WTC11 (cell line): ENCODE measurements around the gene MRPL24. TPM values are rescaled to one million over a fixed set of nuclear protein-coding genes. Genes with fewer than 3 reads are reported as not detected.
A peak's percentile ranks its signal among the peaks of the same experiment; 100 is the strongest.

ENCODE experiments used
- CBFB ChIP-seq: sonication (generic); formaldehyde crosslinking; IDR thresholded peaks from 2 replicates; pipeline ENCODE4 v1.8.1; 2022; ENCODE audit warnings: mild to moderate bottlenecking, low read depth, missing genetic modification reagents
- ELF4 ChIP-seq: sonication (generic); formaldehyde crosslinking; IDR thresholded peaks from 2 replicates; pipeline ENCODE4 v1.8.1; 2022; ENCODE audit warnings: low read depth, mild to moderate bottlenecking, moderate library complexity, missing genetic modification reagents
- FOXK1 ChIP-seq: sonication (generic); formaldehyde crosslinking; IDR thresholded peaks from 2 replicates; pipeline ENCODE4 v1.8.0; 2022; ENCODE audit warnings: mild to moderate bottlenecking, moderate library complexity, missing genetic modification reagents
- FOXP1 ChIP-seq: sonication (generic); formaldehyde crosslinking; IDR thresholded peaks from 2 replicates; pipeline ENCODE4 v1.8.0; 2022; ENCODE audit warnings: missing genetic modification reagents, mild to moderate bottlenecking, moderate library complexity, borderline replicate concordance
- GRHL2 ChIP-seq: fragments of 250-450 bp; sonication (Bioruptor Pico); IDR thresholded peaks from 2 replicates; pipeline ENCODE4 v1.8.0; 2022; ENCODE audit warnings: mild to moderate bottlenecking, moderate library complexity; ENCODE audit not compliant: insufficient replicate concordance, severe bottlenecking
- GTF2I ChIP-seq: fragments of 250-450 bp; sonication (Bioruptor Pico); conservative IDR thresholded peaks from 2 replicates; pipeline ENCODE4 v1.4.0; 2021; ENCODE audit warnings: mild to moderate bottlenecking
- JAZF1 ChIP-seq: fragments of 250-450 bp; sonication (Bioruptor Pico); IDR thresholded peaks from 2 replicates; pipeline ENCODE4 v1.9.0; 2021; ENCODE audit warnings: moderate library complexity, mild to moderate bottlenecking, inconsistent platforms
- JUN ChIP-seq: sonication (generic); formaldehyde crosslinking; IDR thresholded peaks from 2 replicates; pipeline ENCODE4 v1.8.0; 2023; ENCODE audit warnings: mild to moderate bottlenecking, missing genetic modification reagents
- MXD4 ChIP-seq: fragments of 250-450 bp; sonication (Bioruptor Pico); IDR thresholded peaks from 2 replicates; pipeline ENCODE4 v1.8.0; 2021; ENCODE audit warnings: mild to moderate bottlenecking, moderate library complexity, borderline replicate concordance
- OVOL2 ChIP-seq: fragments of 250-450 bp; sonication (Bioruptor Pico); IDR thresholded peaks from 2 replicates; pipeline ENCODE4 v1.9.0; 2021; ENCODE audit warnings: mild to moderate bottlenecking, borderline replicate concordance
- RORB ChIP-seq: fragments of 250-450 bp; sonication (Bioruptor Pico); IDR thresholded peaks from 2 replicates; pipeline ENCODE4 v1.9.0; 2021; ENCODE audit warnings: mild to moderate bottlenecking
- SMAD3 ChIP-seq: sonication (generic); formaldehyde crosslinking; IDR thresholded peaks from 2 replicates; pipeline ENCODE4 v1.8.0; 2022; ENCODE audit warnings: missing genetic modification reagents, mild to moderate bottlenecking, borderline replicate concordance
- SP1 ChIP-seq: sonication (generic); formaldehyde crosslinking; conservative IDR thresholded peaks from 2 replicates; pipeline ENCODE4 v1.8.1; 2022; ENCODE audit warnings: missing genetic modification reagents
- TEAD4 ChIP-seq: sonication (generic); formaldehyde crosslinking; IDR thresholded peaks from 2 replicates; pipeline ENCODE4 v1.8.0; 2022; ENCODE audit warnings: mild to moderate bottlenecking, missing genetic modification reagents
- ZNF416 ChIP-seq: fragments of 250-450 bp; sonication (Bioruptor Pico); IDR thresholded peaks from 2 replicates; pipeline ENCODE4 v1.9.0; 2021; ENCODE audit warnings: mild to moderate bottlenecking, inconsistent platforms
- ZNF423 ChIP-seq: fragments of 250-450 bp; sonication (Bioruptor Pico); IDR thresholded peaks from 2 replicates; pipeline ENCODE4 v2.1.2; 2022; ENCODE audit warnings: mild to moderate bottlenecking, moderate library complexity
- ZNF671 ChIP-seq: fragments of 250-450 bp; sonication (Bioruptor Pico); IDR thresholded peaks from 2 replicates; pipeline ENCODE4 v1.8.0; 2021; ENCODE audit warnings: mild to moderate bottlenecking
- total RNA-seq: library from RNA; stranded (reverse); gene quantifications from 3 replicates; pipeline ENCODE4 v1.2.3, GENCODE V29; 2021
- TF ChIP-seq, protein P1 (sequence below): sonication (generic); formaldehyde crosslinking; IDR thresholded peaks from 2 replicates; pipeline ENCODE4 v1.8.0; 2023; ENCODE audit warnings: mild to moderate bottlenecking, missing genetic modification reagents
- TF ChIP-seq, protein P2 (sequence below): sonication (generic); formaldehyde crosslinking; conservative IDR thresholded peaks from 2 replicates; pipeline ENCODE4 v1.8.1; 2022; ENCODE audit warnings: mild to moderate bottlenecking, missing genetic modification reagents
- TF ChIP-seq, protein P3 (sequence below): fragments of 250-450 bp; sonication (Bioruptor Pico); conservative IDR thresholded peaks from 2 replicates; pipeline ENCODE4 v1.9.0; 2021; ENCODE audit warnings: mild to moderate bottlenecking
- TF ChIP-seq, protein P4 (sequence below): sonication (generic); formaldehyde crosslinking; conservative IDR thresholded peaks from 2 replicates; pipeline ENCODE4 v1.8.1; 2023; ENCODE audit warnings: mild to moderate bottlenecking, low read depth, missing genetic modification reagents, moderate library complexity
- TF ChIP-seq, protein P5 (sequence below): fragments of 250-450 bp; sonication (Bioruptor Pico); IDR thresholded peaks from 2 replicates; pipeline ENCODE4 v2.1.2; 2022; ENCODE audit warnings: mild to moderate bottlenecking, moderate library complexity
- TF ChIP-seq, protein P6 (sequence below): sonication (generic); formaldehyde crosslinking; IDR thresholded peaks from 2 replicates; pipeline ENCODE4 v1.8.1; 2023; ENCODE audit warnings: mild to moderate bottlenecking, missing genetic modification reagents
- TF ChIP-seq, protein P7 (sequence below): fragments of 200-600 bp; IDR thresholded peaks from 2 replicates; pipeline ENCODE4 v1.8.0; 2022; ENCODE audit warnings: antibody characterized with exemption
- TF ChIP-seq, protein P8 (sequence below): fragments of 250-450 bp; sonication (Bioruptor Pico); IDR thresholded peaks from 2 replicates; pipeline ENCODE4 v1.8.0; 2021; ENCODE audit warnings: mild to moderate bottlenecking

Gene MRPL24
- total RNA-seq, 1 experiment from 2014 or later, result 35.2 TPM

DNA sequence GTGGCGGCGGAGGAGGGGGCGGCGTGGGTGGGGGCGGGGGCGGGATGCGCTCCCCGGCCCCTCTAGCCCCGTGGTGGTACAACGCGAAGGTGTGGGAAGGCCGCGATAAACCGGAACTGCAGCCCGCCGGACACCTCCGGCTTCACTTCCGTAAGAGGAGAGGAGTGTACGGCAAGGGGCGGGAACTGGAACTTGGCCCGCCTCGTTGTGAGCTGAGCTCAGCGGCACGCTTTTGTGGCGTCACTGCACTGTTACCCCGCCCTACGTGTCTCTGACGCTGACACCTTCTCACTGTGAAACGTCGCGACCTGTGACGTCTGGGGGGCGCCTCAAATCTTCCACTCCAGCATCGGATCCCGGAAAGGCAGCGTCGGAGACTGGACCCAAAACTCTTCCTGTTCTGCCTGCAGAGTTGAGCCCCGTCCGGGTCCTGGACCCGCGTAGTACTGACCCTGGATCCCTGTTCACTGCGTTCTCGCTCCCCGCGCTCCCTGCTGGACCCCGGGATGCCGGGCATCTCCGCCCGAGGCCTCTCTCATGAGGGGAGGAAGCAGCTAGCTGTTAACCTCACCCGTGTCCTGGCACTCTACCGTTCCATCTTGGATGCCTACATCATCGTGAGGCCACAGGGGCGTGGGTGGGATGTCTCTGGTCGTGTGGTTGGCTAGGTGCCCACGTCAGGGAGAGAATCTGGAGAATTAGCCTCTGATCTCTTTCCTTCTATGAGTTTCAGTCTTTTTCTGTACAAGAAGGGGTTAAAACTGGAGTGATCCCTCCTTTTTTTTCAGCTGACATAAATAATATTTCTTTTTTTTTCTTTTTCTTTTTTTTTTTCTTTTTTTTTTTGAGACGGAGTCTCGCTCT is 12.1 kb downstream of the MRPL24 start, which contains the start of gene ISG20L2 (continued):
- TF ChIP-seq, protein P1, sequence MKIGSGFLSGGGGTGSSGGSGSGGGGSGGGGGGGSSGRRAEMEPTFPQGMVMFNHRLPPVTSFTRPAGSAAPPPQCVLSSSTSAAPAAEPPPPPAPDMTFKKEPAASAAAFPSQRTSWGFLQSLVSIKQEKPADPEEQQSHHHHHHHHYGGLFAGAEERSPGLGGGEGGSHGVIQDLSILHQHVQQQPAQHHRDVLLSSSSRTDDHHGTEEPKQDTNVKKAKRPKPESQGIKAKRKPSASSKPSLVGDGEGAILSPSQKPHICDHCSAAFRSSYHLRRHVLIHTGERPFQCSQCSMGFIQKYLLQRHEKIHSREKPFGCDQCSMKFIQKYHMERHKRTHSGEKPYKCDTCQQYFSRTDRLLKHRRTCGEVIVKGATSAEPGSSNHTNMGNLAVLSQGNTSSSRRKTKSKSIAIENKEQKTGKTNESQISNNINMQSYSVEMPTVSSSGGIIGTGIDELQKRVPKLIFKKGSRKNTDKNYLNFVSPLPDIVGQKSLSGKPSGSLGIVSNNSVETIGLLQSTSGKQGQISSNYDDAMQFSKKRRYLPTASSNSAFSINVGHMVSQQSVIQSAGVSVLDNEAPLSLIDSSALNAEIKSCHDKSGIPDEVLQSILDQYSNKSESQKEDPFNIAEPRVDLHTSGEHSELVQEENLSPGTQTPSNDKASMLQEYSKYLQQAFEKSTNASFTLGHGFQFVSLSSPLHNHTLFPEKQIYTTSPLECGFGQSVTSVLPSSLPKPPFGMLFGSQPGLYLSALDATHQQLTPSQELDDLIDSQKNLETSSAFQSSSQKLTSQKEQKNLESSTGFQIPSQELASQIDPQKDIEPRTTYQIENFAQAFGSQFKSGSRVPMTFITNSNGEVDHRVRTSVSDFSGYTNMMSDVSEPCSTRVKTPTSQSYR (CRISPR knock-in tag), result no peak
- no peak for TF ChIP-seq GTF2I (CRISPR knock-in tag)
- TF ChIP-seq, protein P2, sequence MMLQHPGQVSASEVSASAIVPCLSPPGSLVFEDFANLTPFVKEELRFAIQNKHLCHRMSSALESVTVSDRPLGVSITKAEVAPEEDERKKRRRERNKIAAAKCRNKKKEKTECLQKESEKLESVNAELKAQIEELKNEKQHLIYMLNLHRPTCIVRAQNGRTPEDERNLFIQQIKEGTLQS (CRISPR knock-in tag), result no peak
- TF ChIP-seq, protein P3, sequence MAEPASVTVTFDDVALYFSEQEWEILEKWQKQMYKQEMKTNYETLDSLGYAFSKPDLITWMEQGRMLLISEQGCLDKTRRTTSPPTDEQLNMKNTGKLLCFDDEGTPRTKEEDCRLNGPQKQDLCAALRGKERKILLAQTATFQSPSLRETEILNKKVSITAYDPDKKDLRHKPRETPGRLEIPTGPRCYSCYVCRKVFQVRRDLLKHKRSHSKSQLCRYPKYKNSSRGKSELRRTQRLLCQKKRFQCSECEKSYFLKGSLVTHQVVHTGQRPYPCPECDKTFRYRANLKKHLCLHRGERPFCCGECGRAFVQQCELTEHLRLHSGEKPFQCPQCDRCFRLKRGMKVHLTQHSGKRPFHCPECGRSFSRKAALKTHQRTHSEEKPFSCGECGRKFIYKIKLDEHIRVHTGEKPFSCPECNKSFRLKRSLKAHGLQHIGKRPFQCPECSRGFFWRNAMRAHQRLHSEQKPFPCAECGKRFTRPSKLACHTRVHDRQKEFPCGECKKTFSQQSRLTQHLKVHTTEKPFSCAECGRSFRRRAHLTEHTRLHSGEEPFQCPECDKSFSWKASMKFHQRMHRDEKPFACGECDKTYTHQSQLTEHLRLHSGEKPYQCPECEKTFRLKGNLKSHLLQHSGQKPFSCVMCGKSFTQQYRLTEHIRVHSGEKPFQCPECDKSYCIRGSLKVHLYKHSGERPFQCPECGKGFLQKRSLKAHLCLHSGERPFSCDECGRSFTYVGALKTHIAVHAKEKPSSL (CRISPR knock-in tag), result no peak
- TF ChIP-seq, protein P4, sequence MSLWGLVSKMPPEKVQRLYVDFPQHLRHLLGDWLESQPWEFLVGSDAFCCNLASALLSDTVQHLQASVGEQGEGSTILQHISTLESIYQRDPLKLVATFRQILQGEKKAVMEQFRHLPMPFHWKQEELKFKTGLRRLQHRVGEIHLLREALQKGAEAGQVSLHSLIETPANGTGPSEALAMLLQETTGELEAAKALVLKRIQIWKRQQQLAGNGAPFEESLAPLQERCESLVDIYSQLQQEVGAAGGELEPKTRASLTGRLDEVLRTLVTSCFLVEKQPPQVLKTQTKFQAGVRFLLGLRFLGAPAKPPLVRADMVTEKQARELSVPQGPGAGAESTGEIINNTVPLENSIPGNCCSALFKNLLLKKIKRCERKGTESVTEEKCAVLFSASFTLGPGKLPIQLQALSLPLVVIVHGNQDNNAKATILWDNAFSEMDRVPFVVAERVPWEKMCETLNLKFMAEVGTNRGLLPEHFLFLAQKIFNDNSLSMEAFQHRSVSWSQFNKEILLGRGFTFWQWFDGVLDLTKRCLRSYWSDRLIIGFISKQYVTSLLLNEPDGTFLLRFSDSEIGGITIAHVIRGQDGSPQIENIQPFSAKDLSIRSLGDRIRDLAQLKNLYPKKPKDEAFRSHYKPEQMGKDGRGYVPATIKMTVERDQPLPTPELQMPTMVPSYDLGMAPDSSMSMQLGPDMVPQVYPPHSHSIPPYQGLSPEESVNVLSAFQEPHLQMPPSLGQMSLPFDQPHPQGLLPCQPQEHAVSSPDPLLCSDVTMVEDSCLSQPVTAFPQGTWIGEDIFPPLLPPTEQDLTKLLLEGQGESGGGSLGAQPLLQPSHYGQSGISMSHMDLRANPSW (CRISPR knock-in tag), result no peak
- TF ChIP-seq, protein P5, sequence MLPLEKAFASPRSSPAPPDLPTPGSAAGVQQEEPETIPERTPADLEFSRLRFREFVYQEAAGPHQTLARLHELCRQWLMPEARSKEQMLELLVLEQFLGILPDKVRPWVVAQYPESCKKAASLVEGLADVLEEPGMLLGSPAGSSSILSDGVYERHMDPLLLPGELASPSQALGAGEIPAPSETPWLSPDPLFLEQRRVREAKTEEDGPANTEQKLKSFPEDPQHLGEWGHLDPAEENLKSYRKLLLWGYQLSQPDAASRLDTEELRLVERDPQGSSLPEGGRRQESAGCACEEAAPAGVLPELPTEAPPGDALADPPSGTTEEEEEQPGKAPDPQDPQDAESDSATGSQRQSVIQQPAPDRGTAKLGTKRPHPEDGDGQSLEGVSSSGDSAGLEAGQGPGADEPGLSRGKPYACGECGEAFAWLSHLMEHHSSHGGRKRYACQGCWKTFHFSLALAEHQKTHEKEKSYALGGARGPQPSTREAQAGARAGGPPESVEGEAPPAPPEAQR (CRISPR knock-in tag), result no peak
- TF ChIP-seq MXD4 (CRISPR knock-in tag), result no peak
- TF ChIP-seq RORB (CRISPR knock-in tag), result no peak
- peak; percentile 91 for TF ChIP-seq SP1
- no peak for TF ChIP-seq CBFB
- no peak for TF ChIP-seq OVOL2 (CRISPR knock-in tag)
- no peak for TF ChIP-seq ELF4
- TF ChIP-seq, protein P6, sequence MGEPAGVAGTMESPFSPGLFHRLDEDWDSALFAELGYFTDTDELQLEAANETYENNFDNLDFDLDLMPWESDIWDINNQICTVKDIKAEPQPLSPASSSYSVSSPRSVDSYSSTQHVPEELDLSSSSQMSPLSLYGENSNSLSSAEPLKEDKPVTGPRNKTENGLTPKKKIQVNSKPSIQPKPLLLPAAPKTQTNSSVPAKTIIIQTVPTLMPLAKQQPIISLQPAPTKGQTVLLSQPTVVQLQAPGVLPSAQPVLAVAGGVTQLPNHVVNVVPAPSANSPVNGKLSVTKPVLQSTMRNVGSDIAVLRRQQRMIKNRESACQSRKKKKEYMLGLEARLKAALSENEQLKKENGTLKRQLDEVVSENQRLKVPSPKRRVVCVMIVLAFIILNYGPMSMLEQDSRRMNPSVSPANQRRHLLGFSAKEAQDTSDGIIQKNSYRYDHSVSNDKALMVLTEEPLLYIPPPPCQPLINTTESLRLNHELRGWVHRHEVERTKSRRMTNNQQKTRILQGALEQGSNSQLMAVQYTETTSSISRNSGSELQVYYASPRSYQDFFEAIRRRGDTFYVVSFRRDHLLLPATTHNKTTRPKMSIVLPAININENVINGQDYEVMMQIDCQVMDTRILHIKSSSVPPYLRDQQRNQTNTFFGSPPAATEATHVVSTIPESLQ (CRISPR knock-in tag), result no peak
- TF ChIP-seq TEAD4 (CRISPR knock-in tag), result no peak
- TF ChIP-seq ZNF416 (CRISPR knock-in tag), result no peak
- no peak for TF ChIP-seq GRHL2
- TF ChIP-seq SMAD3, result no peak
- TF ChIP-seq ZNF423 (CRISPR knock-in tag), result no peak
- TF ChIP-seq FOXP1 (CRISPR knock-in tag), result peak; percentile 76; the same call in 1 of the 2 replicates
- TF ChIP-seq ZNF671 (CRISPR knock-in tag), result no peak
- TF ChIP-seq JAZF1, result no peak
- TF ChIP-seq, protein P7, sequence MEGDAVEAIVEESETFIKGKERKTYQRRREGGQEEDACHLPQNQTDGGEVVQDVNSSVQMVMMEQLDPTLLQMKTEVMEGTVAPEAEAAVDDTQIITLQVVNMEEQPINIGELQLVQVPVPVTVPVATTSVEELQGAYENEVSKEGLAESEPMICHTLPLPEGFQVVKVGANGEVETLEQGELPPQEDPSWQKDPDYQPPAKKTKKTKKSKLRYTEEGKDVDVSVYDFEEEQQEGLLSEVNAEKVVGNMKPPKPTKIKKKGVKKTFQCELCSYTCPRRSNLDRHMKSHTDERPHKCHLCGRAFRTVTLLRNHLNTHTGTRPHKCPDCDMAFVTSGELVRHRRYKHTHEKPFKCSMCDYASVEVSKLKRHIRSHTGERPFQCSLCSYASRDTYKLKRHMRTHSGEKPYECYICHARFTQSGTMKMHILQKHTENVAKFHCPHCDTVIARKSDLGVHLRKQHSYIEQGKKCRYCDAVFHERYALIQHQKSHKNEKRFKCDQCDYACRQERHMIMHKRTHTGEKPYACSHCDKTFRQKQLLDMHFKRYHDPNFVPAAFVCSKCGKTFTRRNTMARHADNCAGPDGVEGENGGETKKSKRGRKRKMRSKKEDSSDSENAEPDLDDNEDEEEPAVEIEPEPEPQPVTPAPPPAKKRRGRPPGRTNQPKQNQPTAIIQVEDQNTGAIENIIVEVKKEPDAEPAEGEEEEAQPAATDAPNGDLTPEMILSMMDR, result no peak
- TF ChIP-seq, protein P8, sequence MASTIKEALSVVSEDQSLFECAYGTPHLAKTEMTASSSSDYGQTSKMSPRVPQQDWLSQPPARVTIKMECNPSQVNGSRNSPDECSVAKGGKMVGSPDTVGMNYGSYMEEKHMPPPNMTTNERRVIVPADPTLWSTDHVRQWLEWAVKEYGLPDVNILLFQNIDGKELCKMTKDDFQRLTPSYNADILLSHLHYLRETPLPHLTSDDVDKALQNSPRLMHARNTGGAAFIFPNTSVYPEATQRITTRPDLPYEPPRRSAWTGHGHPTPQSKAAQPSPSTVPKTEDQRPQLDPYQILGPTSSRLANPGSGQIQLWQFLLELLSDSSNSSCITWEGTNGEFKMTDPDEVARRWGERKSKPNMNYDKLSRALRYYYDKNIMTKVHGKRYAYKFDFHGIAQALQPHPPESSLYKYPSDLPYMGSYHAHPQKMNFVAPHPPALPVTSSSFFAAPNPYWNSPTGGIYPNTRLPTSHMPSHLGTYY (CRISPR knock-in tag), result no peak
- TF ChIP-seq JUN (CRISPR knock-in tag), result no peak
- peak; percentile 88 for TF ChIP-seq FOXK1 (CRISPR knock-in tag)
